Fibroblast of skin of back (primary cell): Measurements from ENCODE around the gene RELL2.

Experiments used
- DNase-seq: peaks from one replicate; pipeline ENCODE4 v3.0.0-alpha.2; 2013

RELL2 gene

DNA sequence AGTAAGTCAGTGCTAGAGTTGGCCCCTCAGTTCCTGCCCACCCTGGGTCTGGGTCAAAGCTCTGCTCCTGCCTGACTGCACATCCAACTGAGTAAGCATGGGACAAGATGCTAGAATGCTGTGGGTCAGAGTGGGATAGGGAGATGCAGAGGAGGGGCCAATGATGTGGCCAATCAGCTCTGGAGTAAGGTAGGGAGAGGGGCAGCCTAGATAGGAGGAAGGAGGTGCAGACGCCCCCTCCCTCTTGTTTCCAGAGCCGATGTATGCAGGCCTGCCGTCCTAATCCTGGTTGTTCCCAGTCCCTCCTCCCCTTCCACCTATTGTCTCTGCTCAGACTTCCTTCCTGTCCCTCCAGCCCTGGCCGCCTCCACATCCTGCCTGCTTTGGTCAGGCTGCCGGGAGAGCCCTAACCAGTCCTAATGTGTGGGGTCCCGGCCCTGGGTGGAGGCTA lies 44.0 kb downstream of the RELL2 start:
- peak; percentile 33 for DNase-seq

GRCh38 chr5:141681295-141681694 lies 44.5 kb downstream of the RELL2 start:
- DNase-seq: no peak

- DNase-seq: peak; percentile 87
These were observed 45.2 kb downstream of the RELL2 start, which contains the start of gene ARAP3 for GRCh38 chr5:141681695-141682641. TSS of gene ARAP3 (minus strand) at chr5:141682230. CDS start at chr5:141680486, 1,744 bp downstream.

GRCh38 chr5:141683596-141684141 lies 46.9 kb downstream of the RELL2 start:
- DNase-seq: no peak

- DNase-seq: no peak
These were observed 48.8 kb downstream of the RELL2 start for GRCh38 chr5:141685591-141685990.

GRCh38 chr5:141686648-141687416 lies 50.0 kb downstream of the RELL2 start:
- DNase-seq: peak; percentile 17
